GM21367 (cell line): ENCODE results near the gene TDO2.
"Not testable (repeated sequence)": the region's sequence is repeated elsewhere in the genome, so short reads cannot be mapped to it uniquely, and the experiment has no call there.

Experiments
- ATAC-seq: cut with Tn5 transposase; IDR thresholded peaks from one replicate; pipeline ENCODE4 v1.9.1; 2021; ENCODE audit not compliant: unreplicated experiment

Gene TDO2

DNA sequence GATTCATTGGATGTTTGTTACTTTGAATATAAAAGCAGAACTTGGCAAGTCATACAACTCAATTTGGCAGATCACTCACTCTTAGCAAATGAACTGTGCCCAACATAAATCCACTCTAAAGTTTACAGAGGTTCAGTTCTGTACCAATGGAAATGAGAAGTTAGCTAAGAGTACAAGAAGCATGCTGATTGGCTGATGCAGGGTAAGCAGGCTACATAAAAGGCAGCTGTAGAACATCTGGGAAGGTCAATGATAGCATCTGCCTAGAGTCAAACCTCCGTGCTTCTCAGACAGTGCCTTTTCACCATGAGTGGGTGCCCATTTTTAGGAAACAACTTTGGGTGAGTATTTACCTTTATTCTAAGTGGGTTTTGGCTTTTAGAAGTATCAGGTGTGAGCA lies at the start of gene TDO2:
TSS of gene TDO2 (plus strand) at position 244 of the 400 bp plus-strand sequence. CDS start at position 307, 63 bp downstream.
- ATAC-seq, result no peak

DNA sequence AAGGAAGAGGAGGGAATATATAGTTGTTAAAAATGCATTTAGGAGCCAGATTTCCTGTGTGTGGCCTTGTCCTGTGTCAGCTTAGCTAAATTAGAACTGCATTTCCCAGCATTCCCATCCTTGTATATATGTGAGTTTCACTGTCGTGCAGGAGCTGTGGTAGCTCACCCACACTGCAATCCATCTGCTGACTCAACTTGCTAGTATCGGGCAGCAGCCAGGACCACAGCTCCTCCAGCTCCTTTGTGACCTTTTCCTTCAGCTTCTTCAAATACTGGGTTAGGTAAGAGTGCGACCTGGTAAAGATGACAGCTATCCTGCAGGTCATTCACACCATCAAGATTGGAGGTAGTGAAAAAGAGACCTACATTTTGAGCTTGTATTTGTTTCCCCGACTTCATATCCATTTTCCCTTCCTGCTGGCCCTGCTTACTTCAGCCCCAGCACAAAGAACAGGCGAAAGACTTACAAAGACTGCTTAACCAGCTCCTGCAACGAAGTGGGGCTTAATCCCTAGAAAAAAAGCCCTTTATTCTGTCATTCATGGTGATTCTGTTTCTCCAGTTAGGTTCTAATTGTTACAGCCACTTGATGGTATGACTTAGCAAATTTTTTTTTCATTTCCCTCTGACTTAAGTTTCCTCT lies 48.8 kb upstream of the TDO2 start:
- no peak for ATAC-seq

- no peak for ATAC-seq
Observed at GRCh38 chr4:155855897-155856296, 47.6 kb upstream of the TDO2 start.

DNA sequence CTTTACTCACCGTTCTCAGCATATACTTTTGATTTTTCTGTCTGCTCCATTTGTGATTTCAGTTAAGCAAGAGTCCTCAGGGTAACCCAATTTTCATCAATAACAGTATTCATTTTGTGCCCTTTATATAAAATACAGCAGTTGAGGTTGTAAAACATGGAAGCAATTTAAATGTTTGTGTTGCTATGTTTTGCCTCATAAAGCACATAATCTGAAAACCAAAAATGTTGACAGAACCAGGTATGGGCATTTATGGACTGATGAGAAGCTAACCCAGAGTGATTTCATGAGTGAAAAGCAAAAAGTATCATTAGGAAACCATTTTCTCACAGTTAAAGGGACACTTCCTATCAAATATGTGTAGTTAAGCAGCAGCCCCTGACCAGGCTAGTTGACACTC lies 37.3 kb upstream of the TDO2 start, which contains the start of gene ASIC5:
TSS of gene ASIC5 (minus strand) at position 101 of the 400 bp plus-strand sequence. CDS start at position 50, 51 bp downstream.
- ATAC-seq, result no peak

- ATAC-seq, result no peak
Observed at GRCh38 chr4:155875878-155876277, 27.6 kb upstream of the TDO2 start.

DNA sequence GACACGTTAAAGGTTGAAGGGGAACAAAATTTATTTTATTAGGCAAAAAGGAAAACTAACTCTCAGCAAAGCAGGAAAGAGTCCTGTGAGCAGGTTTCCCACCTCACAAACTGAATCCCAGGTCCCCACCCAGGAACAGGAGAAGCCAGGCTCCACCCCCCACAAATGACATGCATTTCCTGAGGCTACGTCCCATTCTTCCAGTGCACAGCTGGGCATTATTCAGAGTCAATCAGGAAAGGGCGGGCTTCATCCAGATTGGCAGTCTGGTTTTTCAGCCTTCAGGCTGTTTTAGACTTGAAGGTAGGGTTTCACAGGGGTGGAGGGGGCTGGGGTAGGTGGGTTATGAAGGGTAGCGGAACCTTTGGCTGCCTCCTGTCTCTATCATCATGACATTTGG lies 25.5 kb upstream of the TDO2 start:
- no peak for ATAC-seq

DNA sequence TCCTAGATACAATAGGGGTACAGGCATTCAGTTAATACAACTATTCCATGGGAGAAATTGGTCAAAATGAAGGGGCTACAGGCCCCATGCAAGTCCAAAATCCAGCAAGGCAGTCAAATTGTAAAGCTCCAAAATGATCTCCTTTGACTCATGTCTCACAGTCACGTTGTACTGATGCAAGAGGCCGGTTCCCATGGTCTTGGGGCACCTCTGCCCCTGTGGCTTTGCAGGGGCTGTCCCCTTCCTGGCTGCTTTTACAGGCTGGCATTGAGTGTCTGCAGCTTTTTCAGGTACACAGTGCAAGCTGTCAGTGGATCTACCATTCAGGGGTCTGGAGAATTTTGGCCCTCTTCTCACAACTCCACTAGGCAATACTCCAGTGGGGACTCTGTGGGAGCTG lies 24.9 kb upstream of the TDO2 start:
- no peak for ATAC-seq

DNA sequence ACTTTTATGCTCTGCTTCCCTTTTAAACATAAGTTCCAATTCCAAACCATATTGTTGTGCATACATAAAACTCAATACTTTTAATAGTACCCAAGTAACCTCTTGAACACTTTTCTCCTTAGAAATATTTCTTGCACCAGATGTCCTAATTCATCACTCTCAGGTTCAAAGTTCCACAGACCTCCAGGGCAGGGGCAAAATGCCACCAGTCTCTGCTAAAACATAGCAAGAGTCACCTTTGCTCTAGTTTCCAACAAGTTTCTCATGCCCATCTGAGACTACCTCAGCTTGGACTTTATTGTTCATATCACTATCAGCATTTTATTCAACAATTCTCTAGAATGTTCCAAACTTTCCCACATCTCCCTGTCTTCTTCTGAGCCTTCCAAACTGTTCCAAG lies 23.7 kb upstream of the TDO2 start:
- no peak for ATAC-seq

DNA sequence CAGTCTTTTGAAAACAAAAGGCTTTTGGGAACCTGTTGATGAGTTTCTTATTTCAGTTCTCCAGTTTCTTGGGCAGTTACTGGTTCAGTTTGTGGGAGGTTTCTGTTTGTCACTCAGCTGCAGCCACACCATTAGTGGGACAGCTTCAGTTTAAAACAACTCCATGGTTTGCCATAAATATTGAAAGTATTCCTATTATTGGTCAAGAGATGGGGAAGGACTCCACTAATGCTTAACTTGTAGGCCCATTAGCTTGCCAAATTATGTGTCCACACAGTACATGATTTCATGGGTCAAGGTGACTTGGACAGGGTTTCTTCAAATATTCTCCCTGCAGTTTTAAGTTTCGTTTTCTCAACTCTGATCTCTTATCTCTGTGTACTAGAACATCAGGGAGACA lies 21.9 kb upstream of the TDO2 start:
- no peak for ATAC-seq

DNA sequence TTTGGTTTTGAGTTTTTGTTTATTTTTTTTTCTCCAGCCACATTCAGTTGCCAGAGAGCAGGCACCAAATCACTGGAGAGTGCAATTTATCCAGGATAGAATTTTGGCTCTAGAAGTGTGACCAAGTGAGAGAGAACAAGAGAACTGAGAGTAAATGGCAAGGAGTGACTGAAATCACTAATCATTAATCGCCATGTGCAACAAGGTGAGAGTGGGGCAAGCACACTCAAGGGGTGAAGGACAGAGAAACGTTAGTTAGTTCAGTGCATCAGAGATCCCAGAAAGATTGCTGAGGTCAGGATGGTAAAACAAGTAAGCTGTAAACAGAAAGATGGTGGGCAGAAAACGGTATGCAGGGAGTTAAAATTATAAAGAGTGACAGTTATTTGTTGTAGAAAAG lies 19.6 kb upstream of the TDO2 start:
- no peak for ATAC-seq

GRCh38 chr4:155885666-155886065 lies 17.8 kb upstream of the TDO2 start:
- no peak for ATAC-seq

DNA sequence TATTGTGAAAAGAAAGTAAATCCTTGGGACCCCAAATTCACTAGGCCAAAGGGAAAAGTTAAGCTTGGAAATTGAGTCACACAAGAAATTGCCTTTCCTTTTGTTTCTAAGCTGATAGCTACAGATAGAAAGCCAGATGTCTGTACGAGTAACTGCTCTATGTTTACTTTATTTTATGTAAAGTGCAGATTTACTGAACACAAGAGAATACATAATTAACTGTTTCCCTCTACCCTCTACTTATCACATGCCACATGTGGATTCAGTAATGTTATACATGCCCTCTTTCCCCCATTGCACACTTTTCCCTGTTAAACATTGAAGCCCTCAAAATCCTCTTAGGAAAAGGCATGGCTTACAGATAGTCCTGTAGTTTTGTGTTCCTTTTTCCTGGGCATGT lies 16.5 kb upstream of the TDO2 start:
- no peak for ATAC-seq

DNA sequence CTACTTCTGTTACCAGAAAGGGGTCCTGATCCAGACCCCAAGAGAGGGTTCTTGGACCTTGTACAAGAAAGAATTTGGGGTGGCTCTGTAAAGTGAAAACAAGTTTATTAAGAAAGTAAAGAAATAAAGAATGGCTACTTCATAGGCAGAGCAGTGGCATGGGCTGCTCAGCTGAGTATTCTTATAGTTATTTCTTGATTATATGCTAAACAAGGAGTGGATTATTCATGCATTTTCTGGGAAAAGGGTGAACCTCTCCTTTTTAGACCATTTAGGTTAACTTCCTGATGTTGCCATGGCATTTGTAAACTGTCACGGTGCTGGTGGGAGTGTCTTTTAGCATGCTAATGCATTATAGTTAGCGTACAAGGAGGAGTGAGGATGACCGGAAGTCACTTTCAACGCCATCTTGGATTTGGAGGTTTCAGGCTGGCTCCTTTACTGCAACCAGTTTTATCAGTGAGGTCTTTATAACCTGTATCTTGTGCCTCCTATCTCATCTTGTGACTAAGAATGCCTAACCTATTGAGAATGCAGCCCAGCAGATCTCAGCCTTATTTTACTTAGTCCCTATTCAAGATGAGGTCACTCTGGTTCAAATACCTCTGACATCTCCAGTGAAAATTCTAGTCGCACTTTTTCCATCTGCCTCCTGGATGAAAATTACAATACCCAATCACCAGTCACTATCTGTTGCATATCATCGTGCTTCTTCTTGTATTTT lies 15.5 kb upstream of the TDO2 start:
- ATAC-seq, result no peak

- peak; percentile 60 for ATAC-seq
Observed at GRCh38 chr4:155889031-155889793, 14.3 kb upstream of the TDO2 start.

- ATAC-seq, result no peak
Observed at GRCh38 chr4:155889946-155890345, 13.6 kb upstream of the TDO2 start.

DNA sequence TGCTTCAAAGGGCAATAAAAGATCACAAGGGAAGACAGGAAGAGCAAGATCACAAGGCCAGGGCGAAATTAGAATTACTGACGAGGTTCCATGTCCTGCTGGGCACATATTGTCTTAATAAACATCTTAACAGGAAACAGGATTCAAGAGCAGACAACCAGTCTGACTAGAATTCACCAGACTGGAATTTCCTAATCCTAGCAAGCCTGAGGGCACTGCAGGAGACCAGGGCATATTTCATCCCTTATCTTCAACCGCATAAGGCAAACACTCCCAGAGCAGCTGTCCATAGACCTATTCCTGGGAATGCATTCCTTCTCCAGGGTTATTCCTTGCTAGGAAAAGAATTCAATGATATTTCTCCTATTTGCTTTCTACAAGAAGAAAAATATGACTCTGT lies 12.4 kb upstream of the TDO2 start:
- no peak for ATAC-seq

- not testable (repeated sequence) for ATAC-seq
Observed at GRCh38 chr4:155898371-155898770, 5.1 kb upstream of the TDO2 start.

DNA sequence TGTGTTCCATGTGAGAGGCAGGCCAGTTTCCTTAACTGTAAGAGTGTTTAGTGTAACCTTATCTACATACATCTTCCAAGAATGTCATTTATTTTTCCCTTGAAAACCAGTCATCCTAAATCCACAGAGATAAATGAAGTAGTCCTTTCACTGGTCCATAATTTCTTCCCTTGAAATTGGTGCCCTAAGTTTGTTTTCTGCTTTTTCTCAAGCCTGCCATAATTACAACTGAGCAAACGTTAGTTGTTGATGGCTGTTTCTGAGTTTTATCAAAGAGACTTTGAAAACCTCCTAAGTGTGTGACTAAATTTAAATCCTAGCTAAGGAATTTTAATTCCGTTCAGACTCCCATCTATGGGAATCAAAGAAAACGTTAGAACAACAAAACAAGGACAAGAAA lies 3.6 kb upstream of the TDO2 start:
- no peak for ATAC-seq

DNA sequence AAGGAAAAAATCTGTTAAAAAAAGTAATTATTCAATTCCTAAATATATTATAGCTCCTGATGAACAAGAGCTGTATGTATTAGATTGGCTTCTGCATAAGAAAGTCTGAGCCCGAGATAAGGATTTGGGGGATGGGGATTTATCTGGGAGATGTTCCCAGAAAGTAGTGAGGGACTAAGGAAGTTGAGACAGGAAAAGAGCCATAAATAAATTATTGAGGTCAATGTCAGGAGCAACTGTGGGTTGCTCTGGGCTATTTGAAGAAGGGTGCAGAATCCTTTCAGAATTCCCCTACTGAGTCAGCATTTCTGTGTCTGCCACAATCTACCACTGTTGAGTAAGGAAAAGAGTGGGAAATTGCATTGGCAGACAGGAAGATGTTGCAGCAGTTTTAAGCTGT lies 3.1 kb upstream of the TDO2 start:
- ATAC-seq, result no peak

DNA sequence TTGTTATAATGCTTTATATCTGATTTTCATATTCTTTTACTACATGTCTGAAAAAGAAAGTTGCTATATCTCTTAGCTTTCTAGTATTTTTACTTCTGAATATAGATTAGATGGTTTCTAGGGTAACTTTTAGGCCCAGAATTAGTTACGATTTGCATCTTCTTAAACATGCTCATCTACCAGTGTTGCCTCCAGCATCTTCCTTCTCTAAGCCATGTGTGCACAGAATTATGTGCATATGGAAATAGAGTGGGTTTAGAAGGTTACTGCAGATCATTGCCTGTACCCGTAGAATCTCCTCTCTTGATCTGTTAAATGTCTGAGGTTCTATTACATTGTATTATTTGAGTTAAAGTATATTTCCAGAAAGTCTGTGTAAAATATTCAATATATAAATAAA lies 2.5 kb upstream of the TDO2 start:
- ATAC-seq, result no peak

- no peak for ATAC-seq
Observed at GRCh38 chr4:155904331-155904730, 835 bp downstream of the TDO2 start.
